PC-3 (cell line): Measurements from ENCODE around the gene MLF2. TPM values are rescaled to one million over a fixed set of nuclear protein-coding genes. Genes with fewer than 3 reads are reported as not detected.

Experiments used
- ATAC-seq: fragments of 200-7000 bp; cut with Tn5 transposase; 2 replicates; pipeline ENCODE4 v1.9.1; 2020; ENCODE audit warnings: mild to moderate bottlenecking, moderate library complexity
- BruUV-seq: library from RNA; stranded (reverse); fragments of 400-500 nt; replicated peaks from 2 replicates; lab custom pipeline; 2021; lab: Mats Ljungman, UMichigan
- CTCF ChIA-PET: fragments of 300-600 bp; sonication (Branson Sonifier 250); formaldehyde crosslinking; loops from one replicate; lab custom pipeline; 2022; ENCODE audit warnings: antibody characterized with exemption; lab: Charles Lee
- POLR2A ChIA-PET: fragments of 300-600 bp; sonication (Branson Sonifier 250); formaldehyde crosslinking; loops from one replicate; lab custom pipeline; 2022; ENCODE audit warnings: antibody characterized with exemption; ENCODE audit not compliant: unreplicated experiment; lab: Charles Lee
- DNase-seq: peaks from one replicate; pipeline ENCODE4 v3.0.0-alpha.2; 2015
- H2AFZ ChIP-seq: fragments of 300-600 bp; sonication (generic); 2 replicates; pipeline ENCODE4 v1.6.0; 2016; ENCODE audit warnings: antibody characterized with exemption, low read length
- H3F3A ChIP-seq: fragments of 300-600 bp; sonication (generic); one replicate; pipeline ENCODE4 v1.6.0; 2017; ENCODE audit warnings: antibody characterized with exemption, low read length, control low read depth, mild to moderate bottlenecking; ENCODE audit not compliant: unreplicated experiment
- H3K27ac ChIP-seq: fragments of 300-600 bp; sonication (generic); 2 replicates; pipeline ENCODE4 v1.5.1; 2016; ENCODE audit warnings: mild to moderate bottlenecking, low read length
- H3K27me3 ChIP-seq: fragments of 300-600 bp; sonication (generic); 2 replicates; pipeline ENCODE4 v1.6.1; 2016; ENCODE audit warnings: low read length, mixed read lengths
- H3K36me3 ChIP-seq: fragments of 300-600 bp; sonication (generic); 2 replicates; pipeline ENCODE4 v1.6.1; 2016; ENCODE audit warnings: low read depth, mixed run types, low read length, mixed read lengths
- H3K4me1 ChIP-seq: fragments of 300-600 bp; sonication (generic); 2 replicates; pipeline ENCODE4 v1.5.1; 2016; ENCODE audit warnings: low read length; ENCODE audit not compliant: insufficient read depth
- H3K4me2 ChIP-seq: fragments of 300-600 bp; sonication (generic); 2 replicates; pipeline ENCODE4 v1.6.0; 2016; ENCODE audit warnings: low read length
- H3K4me3 ChIP-seq: fragments of 300-600 bp; sonication (generic); 2 replicates; pipeline ENCODE4 v1.5.1; 2016; ENCODE audit warnings: mild to moderate bottlenecking, low read length, mixed read lengths
- H3K79me2 ChIP-seq: fragments of 300-600 bp; sonication (generic); 2 replicates; pipeline ENCODE4 v1.6.1; 2017; ENCODE audit warnings: low read length, mixed read lengths
- H3K9ac ChIP-seq: fragments of 300-600 bp; sonication (generic); 2 replicates; pipeline ENCODE4 v1.6.0; 2016; ENCODE audit warnings: mild to moderate bottlenecking, low read length
- H3K9me2 ChIP-seq: fragments of 300-600 bp; sonication (generic); replicated peaks from 2 replicates; pipeline ENCODE4 v1.6.1; 2016; ENCODE audit warnings: mixed run types, low read length, mixed read lengths
- H3K9me3 ChIP-seq: fragments of 300-600 bp; sonication (generic); 2 replicates; pipeline ENCODE4 v1.6.1; 2016; ENCODE audit warnings: low read length, mixed read lengths
- H4K20me1 ChIP-seq: fragments of 300-600 bp; sonication (generic); 2 replicates; pipeline ENCODE4 v1.6.1; 2016; ENCODE audit warnings: low read length, mixed read lengths
- EZH2 ChIP-seq: fragments of 300-600 bp; sonication (generic); IDR thresholded peaks from one replicate; pipeline ENCODE4 v1.6.1; 2017; ENCODE audit warnings: antibody characterized with exemption, mild to moderate bottlenecking, low read length; ENCODE audit not compliant: unreplicated experiment
- EZH2phosphoT487 ChIP-seq: fragments of 300-600 bp; sonication (generic); IDR thresholded peaks from 2 replicates; pipeline ENCODE4 v1.6.1; 2018; ENCODE audit warnings: mild to moderate bottlenecking, antibody characterized with exemption, low read length, borderline replicate concordance
- intact Hi-C: fragments of 100-400 bp; cut with micrococcal nuclease; formaldehyde crosslinking; loops from 2 replicates; pipeline ENCODE4 v1.9.0; 2023
- total RNA-seq: library from RNA; depleted of rRNA; stranded (reverse); fragments of >200 nt; gene quantifications from 2 replicates; pipeline ENCODE4 v1.2.3, GENCODE V29; 2014
- TF ChIP-seq, protein P1 (sequence below): fragments of 300-600 bp; sonication (generic); conservative IDR thresholded peaks from 2 replicates; pipeline ENCODE4 v1.5.1; 2017; ENCODE audit warnings: antibody characterized with exemption, low read depth, mild to moderate bottlenecking, low read length

MLF2 gene
- total RNA-seq, 1 experiment from 2014 or later = 222 TPM

DNA sequence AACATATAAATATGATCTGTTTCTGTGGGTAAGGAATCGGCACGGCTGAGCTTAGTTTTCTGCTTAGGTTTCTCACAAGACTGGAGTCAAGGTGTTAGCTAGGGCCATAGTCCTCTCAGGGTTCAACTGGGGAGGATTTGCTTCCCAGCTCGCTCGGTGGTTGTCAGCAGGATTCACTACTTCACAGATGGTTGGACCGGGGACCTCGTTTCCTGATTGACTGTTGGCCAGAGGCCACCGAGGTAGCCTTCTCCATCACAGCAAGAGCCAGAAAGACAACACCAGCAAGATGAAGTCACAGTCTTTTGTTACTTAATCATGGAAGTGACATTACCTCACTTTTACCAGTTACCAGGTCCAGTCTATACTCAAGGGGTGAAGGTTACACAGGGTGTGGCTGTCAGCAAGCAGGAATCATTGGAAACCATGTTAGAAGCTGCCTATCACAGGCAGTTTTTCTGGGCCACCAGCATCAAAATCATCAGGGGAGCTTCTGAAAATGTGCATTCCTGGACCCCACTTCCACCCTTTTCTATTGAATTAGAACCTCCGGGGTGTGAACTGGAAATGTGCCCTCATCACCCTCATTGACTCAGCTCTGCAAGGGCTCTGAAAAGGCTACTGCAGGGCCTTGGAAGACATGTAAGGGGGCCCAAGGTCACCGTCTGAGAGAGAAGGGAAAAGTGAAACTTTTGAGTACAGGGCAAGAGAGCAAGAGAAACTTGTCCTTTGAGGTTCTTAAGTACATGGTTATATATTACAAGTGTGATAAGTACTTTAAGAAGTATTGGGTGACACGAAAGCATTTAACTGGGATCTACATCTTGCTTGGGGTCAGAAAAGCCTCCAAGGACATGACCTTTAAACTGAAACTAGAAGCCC lies 18.2 kb downstream of the MLF2 start:
- ATAC-seq = no peak
- POLR2A ChIA-PET = no interaction called here

DNA sequence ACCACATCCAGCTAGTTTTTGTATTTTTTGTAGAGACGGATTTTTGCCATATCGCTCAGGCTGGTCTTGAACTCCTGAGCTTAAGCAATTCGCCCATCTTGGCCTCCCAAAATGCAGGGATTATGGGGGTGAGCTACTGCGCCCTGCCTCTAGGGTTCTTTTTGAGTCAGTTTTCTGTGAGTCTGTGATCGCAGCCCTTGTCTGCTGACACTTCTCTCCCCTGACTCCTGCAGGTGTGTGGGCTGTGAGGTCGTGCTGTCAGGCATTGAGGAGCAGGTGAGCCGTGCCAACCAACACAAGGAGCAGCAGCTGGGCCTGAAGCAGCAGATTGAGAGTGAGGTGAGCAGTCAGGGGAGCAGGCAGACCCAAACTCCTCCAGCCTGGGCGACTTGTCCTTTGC lies 22.8 kb downstream of the MLF2 start:
- no peaks in the 10 kb centered on the region for H3K9me2 ChIP-seq
- peaks cover 8% of the 10 kb centered on the region; the same call in 1 of the 2 replicates for H3K36me3 ChIP-seq
- ATAC-seq (no peak), DNase-seq (no peak)
- H3K4me2 ChIP-seq = no peak overlapping the region
- ChIA-PET CTCF (no interaction called here), POLR2A (no interaction called here)
- no peaks in the 10 kb centered on the region for H3F3A ChIP-seq
- H3K4me1 ChIP-seq = no peaks in the 10 kb centered on the region
- TF ChIP-seq, protein P1, sequence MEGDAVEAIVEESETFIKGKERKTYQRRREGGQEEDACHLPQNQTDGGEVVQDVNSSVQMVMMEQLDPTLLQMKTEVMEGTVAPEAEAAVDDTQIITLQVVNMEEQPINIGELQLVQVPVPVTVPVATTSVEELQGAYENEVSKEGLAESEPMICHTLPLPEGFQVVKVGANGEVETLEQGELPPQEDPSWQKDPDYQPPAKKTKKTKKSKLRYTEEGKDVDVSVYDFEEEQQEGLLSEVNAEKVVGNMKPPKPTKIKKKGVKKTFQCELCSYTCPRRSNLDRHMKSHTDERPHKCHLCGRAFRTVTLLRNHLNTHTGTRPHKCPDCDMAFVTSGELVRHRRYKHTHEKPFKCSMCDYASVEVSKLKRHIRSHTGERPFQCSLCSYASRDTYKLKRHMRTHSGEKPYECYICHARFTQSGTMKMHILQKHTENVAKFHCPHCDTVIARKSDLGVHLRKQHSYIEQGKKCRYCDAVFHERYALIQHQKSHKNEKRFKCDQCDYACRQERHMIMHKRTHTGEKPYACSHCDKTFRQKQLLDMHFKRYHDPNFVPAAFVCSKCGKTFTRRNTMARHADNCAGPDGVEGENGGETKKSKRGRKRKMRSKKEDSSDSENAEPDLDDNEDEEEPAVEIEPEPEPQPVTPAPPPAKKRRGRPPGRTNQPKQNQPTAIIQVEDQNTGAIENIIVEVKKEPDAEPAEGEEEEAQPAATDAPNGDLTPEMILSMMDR = no peak
- TF ChIP-seq EZH2 = no peak
- no peak for TF ChIP-seq EZH2phosphoT487
- BruUV-seq = no TSS peak
- H3K27ac ChIP-seq = no peak overlapping the region
- H3K9me3 ChIP-seq = no peaks in the 10 kb centered on the region
- no peak overlapping the region for H2AFZ ChIP-seq
- H4K20me1 ChIP-seq = no peaks in the 10 kb centered on the region
- H3K27me3 ChIP-seq = no peaks in the 10 kb centered on the region
- intact Hi-C loops = no loop called here
- H3K9ac ChIP-seq = no peak overlapping the region
- H3K4me3 ChIP-seq = no peak overlapping the region
- H3K79me2 ChIP-seq = peaks cover 4% of the 10 kb centered on the region; the same call in 1 of the 2 replicates

More for the DNA sequence above, 18.2 kb downstream of the MLF2 start:
- H3K4me3 ChIP-seq = no peak overlapping the region
- no peaks in the 10 kb centered on the region for H3K27me3 ChIP-seq
- H3K36me3 ChIP-seq = no peaks in the 10 kb centered on the region
- no peaks in the 10 kb centered on the region for H3K79me2 ChIP-seq
- TF ChIP-seq EZH2 = no peak
- TF ChIP-seq, protein P1 = no peak
- TF ChIP-seq EZH2phosphoT487 = no peak
- no peak overlapping the region for H3K27ac ChIP-seq
- no peaks in the 10 kb centered on the region for H4K20me1 ChIP-seq
- no peak overlapping the region for H2AFZ ChIP-seq
- BruUV-seq = no TSS peak
- no peaks in the 10 kb centered on the region for H3K9me3 ChIP-seq
- H3F3A ChIP-seq = no peaks in the 10 kb centered on the region
- peaks cover 5% of the 10 kb centered on the region for H3K4me1 ChIP-seq
- no peak overlapping the region for H3K9ac ChIP-seq
- no peak overlapping the region for H3K4me2 ChIP-seq
- intact Hi-C loops = loop anchor here (1.0 kb wide), 2 partner anchors 45 to 91 kb away; no protein-coding TSS in a partner anchor
- H3K9me2 ChIP-seq = no peaks in the 10 kb centered on the region
- DNase-seq = no peak
- CTCF ChIA-PET = interaction anchor here (0.5 kb wide), 2 partner anchors 18 kb away, joined by 3 to 4 read pairs; partner anchors contain the start of gene MLF2

DNA sequence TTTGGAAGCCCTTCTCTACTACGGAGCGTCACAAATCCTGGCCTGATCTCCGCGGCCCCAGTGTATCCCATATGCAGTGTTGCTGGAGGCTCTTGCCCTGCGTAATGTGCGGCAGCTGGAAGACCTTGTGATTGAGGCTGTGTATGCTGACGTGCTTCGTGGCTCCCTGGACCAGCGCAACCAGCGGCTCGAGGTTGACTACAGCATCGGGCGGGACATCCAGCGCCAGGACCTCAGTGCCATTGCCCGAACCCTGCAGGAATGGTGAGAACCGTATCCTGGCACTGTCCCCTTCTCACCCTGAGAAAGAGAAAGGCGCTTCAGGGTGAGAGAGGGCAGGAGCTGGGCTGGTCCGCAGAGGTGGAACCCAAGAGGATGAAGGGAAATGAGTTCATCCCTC lies 23.8 kb downstream of the MLF2 start:
- Histone ChIP-seq H3K9me3 (no peaks in the 10 kb centered on the region), H3K4me2 (no peak overlapping the region), H3K4me1 (peaks cover 8% of the 10 kb centered on the region), H3F3A (no peaks in the 10 kb centered on the region), H3K27me3 (no peaks in the 10 kb centered on the region), H3K27ac (no peak overlapping the region), H3K79me2 (peaks cover 13% of the 10 kb centered on the region), H3K9me2 (no peaks in the 10 kb centered on the region), H3K9ac (no peak overlapping the region), H3K4me3 (no peak overlapping the region), H4K20me1 (no peaks in the 10 kb centered on the region), H2AFZ (no peak overlapping the region), H3K36me3 (peaks cover 8% of the 10 kb centered on the region; the same call in 1 of the 2 replicates)
- CTCF ChIA-PET = no interaction called here
- POLR2A ChIA-PET = no interaction called here
- TF ChIP-seq, protein P1 = no peak
- TF ChIP-seq EZH2phosphoT487 (no peak), EZH2 (no peak)
- DNase-seq (no peak), ATAC-seq (no peak)
- no TSS peak for BruUV-seq
- intact Hi-C loops = no loop called here
